Panc1 (cell line): Measurements from ENCODE around the gene DNAH7.

ENCODE experiments used
- POLR2AphosphoS5 ChIP-seq: IDR thresholded peaks from 2 replicates; pipeline ENCODE4 v1.6.1; 2012; ENCODE audit warnings: mild to moderate bottlenecking, low read depth, low read length, moderate library complexity
- REST ChIP-seq, 2 experiments: IDR thresholded peaks; 2 replicates each; pipeline ENCODE4 v1.6.1; 2011 to 2012; ENCODE audit warnings: low read depth in 2 of 2, control low read depth in 1 of 2, low read length in 1 of 2, mild to moderate bottlenecking in 1 of 2, moderate library complexity in 1 of 2; ENCODE audit not compliant: insufficient read depth in 1 of 2
- SIN3A ChIP-seq: IDR thresholded peaks from 2 replicates; pipeline ENCODE4 v1.6.1; 2012; ENCODE audit warnings: low read depth, mild to moderate bottlenecking, low read length, moderate library complexity, borderline replicate concordance; ENCODE audit not compliant: insufficient read depth
- TCF7L2 ChIP-seq: IDR thresholded peaks from 2 replicates; pipeline ENCODE4 v1.6.1; 2011; ENCODE audit warnings: mild to moderate bottlenecking, low read depth, low read length, inconsistent platforms
- TF ChIP-seq, protein P1 (sequence below): fragments of 450-650 bp; IDR thresholded peaks from 2 replicates; pipeline ENCODE4 v1.5.1; 2017; ENCODE audit warnings: mild to moderate bottlenecking

DNA sequence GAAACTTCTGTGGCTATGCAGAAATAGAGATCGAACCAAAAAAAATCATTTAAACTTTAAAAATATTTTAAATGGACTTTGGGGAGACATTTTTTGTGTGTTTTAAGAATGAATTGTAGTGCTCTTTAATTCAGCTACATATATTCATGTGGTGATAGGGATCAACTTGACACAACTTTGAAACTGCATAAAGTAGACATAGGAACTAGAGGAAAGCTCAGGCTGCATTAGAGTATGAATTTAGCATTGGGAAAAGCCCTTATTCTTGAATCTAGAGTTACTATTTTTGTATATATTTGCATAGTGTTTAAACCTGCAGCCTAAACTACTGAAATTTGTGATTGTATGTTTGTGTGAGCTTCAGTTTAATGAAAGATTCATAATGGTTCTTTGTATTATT lies 333.3 kb downstream of the DNAH7 start:
- TF ChIP-seq, protein P1, sequence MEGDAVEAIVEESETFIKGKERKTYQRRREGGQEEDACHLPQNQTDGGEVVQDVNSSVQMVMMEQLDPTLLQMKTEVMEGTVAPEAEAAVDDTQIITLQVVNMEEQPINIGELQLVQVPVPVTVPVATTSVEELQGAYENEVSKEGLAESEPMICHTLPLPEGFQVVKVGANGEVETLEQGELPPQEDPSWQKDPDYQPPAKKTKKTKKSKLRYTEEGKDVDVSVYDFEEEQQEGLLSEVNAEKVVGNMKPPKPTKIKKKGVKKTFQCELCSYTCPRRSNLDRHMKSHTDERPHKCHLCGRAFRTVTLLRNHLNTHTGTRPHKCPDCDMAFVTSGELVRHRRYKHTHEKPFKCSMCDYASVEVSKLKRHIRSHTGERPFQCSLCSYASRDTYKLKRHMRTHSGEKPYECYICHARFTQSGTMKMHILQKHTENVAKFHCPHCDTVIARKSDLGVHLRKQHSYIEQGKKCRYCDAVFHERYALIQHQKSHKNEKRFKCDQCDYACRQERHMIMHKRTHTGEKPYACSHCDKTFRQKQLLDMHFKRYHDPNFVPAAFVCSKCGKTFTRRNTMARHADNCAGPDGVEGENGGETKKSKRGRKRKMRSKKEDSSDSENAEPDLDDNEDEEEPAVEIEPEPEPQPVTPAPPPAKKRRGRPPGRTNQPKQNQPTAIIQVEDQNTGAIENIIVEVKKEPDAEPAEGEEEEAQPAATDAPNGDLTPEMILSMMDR: no peak
- TF ChIP-seq TCF7L2: no peak
- no peak for TF ChIP-seq REST (IDR thresholded peaks at IDR 0.05; ENCODE audit: insufficient read depth in 1 of 2, low read depth in 2 of 2, low read length in 1 of 2)
- TF ChIP-seq POLR2AphosphoS5: no peak
- no peak for TF ChIP-seq SIN3A
